Stimulated activated CD4-positive, alpha-beta T cell treated with anti-CD3 and anti-CD28 coated beads, Interleukin-2, amount 100 ng/mL, for 4 hours (primary cell): ENCODE data around the gene EFEMP2.
A peak's percentile ranks its signal among the peaks of the same experiment; 100 is the strongest.
"Not testable (repeated sequence)": the region's sequence is repeated elsewhere in the genome, so short reads cannot be mapped to it uniquely, and the experiment has no call there.

Experiments used
- DNase-seq: peaks from one replicate; pipeline ENCODE4 v3.0.0-alpha.2; 2020; ENCODE audit warnings: low read depth

Gene EFEMP2

DNA sequence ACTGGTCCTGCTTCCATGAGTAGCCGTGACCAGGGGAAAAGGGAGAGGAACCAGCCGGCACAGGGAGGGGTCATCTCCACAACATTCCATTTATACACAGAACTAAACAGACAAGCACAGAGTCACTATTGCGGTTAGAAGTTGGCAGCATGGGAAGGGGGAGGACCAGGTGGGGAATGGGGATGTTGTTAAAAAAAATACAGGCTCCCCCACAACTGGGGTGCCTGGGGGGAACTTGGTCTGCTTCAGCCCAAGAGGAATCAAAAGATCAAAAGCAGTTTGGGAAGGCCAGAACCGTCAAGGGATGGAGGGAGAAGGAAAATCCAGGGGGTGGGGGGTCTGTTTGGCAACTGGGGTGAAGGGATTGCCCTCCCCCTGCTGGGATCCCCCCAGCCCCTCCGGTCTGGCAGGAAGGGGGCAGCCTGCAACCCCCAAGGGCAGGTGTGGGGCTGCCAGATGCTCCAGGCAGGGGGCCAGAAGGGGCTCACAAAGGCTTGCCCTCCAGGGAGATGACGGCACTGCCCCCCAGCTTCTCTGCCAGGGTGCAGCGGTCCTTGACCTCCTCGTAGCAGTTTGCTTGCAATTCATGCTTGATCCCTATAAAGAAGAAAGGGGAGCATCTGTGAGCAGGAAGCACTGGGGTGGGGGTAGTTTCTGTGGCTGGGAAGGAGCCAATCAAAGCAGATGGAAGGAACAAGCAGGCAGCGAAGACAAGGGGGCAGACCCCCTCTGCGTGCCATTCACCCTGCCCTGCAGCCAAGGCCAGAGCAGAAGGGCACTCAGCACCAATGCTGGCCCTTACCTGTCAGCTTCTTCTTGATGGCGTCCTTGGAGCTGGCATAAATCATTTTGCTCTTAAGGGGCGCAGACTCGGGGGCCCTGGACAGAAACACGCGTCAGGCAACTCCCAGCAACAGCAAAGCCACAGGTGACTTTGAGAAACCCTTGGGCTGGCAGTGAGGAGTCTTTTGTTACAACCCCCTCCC lies 17.5 kb downstream of the EFEMP2 start:
- DNase-seq = no peak

DNA sequence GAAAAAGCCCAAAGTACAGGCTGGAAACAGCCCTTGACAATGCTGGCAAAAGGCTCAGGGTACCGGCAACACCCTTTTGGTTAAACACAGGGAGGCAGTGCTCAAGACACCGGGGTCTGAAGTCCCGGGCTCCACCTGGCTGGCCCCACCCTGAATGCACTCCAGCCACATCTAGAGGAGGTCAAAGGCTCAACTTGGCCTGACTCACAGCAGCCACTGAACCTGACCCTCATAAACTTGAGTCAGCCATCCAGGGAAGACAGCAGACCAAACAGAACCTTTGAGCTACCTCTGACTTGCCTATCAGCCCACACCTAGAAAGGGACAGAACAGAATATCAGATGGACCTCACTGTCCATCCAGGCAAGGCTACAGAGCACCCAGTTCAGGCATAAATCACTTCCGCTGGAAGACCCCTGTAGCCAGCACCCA lies 18.4 kb downstream of the EFEMP2 start:
- no peak for DNase-seq

DNA sequence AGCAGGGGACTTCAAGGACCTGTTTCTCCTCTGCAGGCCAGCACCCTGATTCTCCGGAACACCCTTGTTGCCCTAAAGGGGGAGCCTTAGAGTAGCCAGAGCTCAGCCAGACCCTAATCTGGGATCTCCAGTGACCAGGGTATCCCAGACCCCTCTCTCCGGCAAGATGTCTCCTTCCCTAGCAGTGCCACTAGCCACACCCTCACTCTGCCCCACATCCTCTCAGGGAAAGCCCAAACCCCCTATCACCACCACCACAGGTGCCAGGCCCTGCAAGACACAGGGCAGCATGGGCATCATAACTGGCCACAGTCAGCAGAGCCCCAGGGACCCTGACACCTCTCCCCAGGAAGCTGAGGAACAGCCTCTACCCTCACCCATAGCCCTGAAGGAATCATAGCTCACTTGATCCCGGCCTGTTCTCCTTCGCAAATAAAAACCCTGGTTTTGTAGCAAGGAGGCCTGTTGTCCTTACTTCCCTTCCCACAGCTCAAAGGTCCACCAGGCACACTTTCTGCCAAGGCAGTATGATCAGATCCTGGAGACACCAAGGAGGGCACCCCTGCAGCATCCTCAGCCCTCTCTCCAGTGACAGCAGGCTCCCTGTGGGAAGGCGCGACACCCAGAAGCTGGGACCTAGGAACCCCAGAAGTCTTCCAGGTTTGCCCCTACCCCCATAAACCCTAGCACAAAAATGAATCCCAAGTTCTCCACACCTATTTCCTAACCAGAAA lies 19.2 kb downstream of the EFEMP2 start:
- DNase-seq = no peak

DNA sequence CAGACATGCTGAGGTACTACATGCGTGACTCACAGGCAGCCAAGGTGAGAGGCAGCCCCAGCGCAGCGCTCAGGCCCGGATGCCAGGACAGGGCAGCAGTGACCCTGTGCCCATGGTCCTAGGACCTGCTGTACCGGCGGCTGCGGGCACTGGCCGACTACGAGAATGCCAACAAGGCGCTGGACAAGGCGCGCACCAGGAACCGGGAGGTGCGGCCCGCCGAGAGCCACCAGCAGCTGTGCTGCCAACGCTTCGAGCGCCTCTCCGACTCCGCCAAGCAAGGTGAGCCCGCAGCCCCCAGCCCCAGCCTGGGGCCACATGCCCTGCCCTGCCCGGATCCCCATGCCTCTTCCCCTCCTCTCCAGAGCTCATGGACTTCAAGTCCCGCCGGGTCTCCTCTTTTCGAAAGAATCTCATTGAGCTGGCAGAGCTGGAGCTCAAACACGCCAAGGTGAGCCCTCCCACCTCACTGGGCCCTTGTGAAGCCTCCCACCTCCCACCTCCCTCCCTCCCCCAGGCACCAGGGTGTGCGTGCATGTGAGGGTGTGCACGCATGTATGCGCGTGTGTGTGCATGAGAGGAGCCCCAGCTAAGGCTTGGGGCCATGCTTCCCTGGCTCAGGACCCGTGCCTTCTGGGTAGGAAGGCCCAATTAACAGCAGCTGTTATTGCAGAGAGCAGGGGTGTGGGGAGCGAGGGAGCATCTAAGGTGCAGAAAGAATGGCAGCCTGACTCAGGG lies 19.9 kb downstream of the EFEMP2 start:
- no peak for DNase-seq

DNA sequence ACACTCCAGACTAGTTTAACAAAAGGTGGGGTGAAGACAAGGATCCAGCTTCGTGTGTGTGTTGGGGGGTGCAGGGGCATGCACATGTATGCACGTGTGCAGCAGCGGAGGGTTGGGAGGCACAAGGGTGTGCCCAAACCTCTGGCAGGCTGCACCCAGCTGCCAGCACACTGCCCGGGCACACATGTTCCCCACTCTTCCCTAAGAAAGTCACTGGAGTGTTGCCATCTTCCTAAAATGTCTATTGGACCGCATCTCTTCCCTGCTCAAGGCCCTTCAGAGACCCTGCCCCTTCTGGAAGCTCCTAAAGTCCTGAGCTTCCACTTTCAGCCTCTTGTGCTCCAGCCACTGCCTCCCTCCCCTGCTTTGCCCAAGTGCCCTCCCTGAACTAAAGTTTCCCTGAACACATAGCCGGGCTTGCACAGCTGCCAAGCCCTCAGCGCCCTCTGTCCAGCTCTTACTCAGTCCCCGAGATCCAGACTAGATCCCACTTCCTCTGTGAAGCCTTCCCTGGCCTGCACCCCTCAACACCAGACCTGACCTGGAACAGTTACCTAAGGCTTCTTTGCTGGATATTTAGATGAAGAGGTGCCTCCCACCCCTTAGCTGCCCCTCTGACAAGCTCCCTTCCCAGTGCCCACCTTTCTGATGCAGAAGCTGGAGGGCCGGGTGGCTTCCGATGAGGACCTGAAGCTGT lies 20.6 kb downstream of the EFEMP2 start:
- no peak for DNase-seq

DNA sequence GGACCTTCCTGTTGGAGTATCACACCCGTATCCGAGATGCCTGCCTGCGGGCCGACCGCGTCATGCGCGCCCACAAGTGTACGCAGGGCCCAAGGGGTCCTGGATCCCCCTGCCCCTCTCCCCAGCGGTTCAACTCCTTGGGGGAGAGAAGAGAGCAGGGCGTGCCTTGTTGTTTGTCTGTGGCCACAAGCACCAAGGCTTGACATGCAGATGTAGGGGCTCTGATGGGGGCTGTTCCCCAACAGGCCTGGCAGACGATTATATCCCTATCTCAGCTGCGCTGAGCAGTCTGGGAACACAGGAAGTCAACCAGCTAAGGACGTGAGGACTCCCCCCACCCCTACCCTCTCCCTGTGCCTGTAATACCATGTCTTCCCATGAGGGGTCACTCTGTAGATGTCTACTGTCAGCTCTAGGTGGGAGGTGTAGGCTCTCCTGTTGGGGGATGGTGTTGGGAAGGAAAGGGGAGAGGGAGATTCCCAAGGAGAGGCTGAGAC lies 21.5 kb downstream of the EFEMP2 start:
- DNase-seq = no peak

DNA sequence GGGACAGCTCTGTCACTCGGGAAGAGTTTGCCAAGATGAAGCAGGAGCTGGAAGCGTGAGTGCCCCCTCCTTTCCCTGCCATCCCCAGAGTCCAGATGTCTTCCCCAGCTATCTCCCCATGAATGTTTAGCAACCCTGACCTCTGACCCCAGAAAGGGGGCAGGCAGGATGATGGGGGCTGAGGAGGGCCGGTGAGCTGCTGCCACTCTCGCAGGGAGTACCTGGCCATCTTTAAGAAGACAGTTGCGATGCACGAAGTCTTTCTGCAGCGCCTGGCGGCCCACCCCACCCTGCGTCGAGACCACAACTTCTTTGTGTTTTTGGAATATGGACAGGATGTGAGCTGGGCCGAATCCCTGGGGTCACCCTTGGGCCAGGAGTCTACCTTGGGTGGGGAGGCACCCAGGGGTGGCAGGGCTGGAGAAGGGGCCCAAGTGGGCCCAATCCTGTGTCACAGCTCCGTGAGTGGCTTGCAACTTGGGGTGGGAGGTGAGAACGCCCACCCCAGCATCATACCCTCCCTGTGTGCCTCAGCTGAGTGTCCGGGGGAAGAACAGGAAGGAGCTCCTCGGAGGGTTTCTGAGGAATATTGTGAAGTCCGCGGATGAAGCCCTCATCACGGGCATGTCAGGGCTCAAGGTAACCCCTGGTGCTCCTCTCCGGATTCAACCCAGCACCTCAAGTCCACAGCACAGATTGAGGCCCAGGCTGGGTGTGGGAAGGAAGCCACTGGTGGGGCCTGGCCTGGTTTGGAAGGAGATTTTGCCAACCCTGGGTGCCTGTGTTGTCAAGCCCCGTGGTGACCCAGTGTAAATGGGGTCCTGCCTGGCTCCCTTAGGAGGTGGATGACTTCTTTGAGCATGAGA lies 22.1 kb downstream of the EFEMP2 start:
- no peak for DNase-seq

DNA sequence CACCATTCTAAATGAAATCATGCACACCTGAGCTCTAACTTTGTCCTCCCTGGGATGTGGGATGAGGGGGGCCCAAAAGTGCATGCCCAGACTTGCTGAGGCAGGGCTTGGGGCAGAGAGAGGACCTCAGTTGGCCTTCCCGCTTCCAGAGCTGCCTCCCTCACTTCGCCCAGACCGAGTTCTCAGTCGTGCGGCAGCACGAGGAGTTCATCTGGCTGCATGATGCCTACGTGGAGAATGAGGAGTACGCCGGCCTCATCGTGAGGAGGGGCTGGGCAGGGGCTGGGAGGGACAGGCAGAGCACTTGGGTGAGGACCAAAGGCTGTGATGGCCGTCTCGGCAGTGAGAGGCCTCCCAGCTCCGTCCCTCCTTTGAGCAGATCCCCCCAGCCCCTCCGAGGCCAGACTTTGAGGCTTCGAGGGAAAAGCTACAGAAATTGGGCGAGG lies 22.8 kb downstream of the EFEMP2 start:
- DNase-seq = no peak

DNA sequence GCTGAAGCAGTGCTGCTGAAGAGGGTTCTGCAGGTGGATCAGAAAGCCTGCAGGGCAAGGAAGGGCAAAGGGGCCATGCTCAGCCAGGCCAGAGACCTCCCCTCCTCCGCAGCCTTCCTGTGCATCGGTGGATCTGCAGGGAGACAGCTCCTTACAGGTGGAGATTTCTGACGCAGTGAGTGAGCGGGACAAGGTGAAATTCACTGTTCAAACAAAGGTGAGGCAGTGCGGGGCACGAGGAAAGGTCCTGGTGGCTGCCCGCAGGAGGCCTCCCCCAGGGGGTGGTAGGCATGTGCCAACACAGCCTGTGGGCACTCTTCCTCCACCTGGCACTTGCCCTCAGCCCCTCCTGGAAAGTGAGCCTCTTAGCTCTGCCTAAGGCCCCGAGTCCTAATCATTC lies 23.2 kb downstream of the EFEMP2 start:
- DNase-seq = no peak

DNA sequence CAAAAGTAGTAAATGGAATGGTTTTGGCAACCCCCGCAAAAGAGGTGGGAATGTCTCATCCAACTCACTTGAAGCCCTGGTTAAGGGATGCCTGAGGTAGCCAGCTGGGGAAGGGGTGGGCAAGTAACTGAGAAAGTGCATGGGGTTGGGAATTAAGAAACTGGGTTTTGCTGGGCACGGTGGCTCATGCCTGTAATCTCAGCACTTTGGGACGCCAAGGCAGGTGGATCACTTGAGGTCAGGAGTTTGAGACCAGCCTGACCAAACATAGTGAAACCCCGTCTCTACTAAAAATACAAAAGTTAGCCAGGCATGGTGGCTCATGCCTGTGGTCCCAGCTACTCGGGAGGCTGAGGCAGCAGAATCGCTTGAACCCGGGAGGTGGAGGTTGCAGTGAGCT lies 23.9 kb downstream of the EFEMP2 start:
- not testable (repeated sequence) for DNase-seq

DNA sequence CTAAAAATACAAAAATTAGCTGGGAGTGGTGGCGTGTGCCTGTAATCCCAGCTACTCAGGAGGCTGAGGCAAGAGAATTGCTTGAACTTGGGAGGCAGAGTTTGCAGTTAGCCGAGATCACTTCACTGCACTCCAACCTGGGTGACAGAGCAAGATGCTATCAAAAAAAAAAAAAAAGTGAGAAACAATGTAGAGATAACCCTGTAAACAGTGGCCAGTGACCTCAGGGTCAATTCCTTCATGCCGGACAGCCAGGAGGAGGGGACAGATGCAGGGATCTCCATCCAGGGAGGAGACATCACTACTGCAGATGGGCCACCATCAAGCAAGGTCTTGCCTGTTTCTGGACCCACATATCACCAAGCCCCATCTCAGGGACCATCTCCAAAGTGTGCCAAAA lies 24.9 kb downstream of the EFEMP2 start:
- no peak for DNase-seq

DNA sequence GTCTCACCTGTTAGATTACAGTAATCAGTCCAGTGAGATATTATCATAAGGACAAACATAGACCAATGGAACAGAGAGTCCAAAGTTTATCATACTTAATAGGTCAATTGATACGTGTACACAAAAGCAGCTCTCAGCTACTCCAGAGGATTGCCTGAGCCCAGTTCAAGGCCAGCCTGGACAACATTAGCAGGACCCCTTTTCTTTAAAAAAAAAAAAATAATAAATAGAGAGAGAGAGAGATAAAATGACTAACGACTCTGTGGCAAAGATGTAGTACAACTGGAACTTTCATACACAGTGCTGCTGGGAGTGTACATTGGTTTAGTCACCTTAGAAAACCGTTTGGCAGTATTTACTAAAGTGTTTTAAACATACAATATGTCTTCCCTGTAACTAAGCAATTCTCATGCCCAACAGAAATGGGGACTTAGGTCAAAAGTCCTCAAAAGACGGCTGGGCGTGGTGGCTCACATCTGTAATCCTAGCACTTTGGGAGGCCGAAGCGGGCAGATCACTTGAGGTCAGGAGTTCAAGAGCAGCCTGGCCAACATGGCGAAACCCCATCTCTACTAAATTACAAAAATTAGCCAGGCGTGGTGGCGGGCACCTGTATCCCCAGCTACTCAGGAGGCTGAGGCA lies 28.2 kb downstream of the EFEMP2 start:
- DNase-seq = no peak

DNA sequence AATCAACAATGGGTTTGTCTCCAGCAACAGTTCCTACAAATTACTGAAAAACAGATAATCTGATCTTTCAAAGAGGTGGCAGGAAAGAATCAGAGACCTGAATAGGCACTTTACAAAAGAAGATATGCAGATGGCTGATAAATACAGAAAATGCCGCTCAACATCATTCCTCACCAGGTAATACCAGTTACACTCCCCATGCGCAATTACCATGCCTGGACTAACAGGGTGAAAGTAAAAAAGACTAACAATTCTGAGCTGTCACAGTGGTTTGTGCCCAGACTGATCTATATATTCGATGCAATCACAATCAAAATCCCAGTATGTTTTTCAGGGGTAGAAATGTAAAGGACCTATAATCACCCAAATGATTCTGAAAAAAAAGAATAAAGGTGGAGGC lies 28.8 kb downstream of the EFEMP2 start:
- DNase-seq = no peak

DNA sequence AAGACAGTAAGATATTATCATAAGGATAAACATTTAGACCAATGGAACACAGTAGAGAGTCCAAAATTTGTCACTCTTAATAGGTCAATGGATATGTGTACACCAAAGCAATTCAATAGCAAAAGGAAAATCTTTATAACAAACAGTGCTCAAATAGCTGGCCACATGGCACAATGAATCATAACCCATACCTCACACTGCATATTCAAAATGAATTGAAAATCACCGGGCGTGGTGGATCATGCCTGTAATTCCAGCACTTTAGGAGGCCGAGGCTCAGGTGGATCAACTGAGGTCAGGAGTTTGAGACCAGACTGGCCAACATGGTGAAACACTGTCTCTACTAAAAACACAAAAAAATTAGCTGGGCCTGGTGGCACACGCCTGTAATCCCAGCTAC lies 30.5 kb downstream of the EFEMP2 start:
- DNase-seq = no peak

DNA sequence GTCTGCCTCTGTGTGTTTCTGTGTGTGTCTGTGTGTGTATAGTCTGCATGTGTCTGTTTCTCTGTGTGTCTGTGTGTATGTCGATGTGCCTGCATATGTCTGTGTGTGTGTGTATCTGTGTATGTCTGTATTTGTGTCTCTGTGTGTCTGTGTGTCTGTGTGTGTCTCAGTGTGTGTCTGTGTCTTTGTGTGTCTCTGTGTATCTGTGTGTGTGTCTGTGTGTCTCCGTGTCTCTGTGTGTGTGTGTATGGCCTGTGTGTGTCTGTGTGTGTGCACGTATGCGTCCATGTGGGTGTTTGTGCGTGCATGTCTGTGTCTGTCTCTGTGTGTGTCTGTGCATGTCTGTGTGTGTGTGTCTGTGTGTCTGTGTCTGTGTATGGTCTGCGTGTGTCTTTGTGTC lies 38.4 kb downstream of the EFEMP2 start:
- DNase-seq = no peak

DNA sequence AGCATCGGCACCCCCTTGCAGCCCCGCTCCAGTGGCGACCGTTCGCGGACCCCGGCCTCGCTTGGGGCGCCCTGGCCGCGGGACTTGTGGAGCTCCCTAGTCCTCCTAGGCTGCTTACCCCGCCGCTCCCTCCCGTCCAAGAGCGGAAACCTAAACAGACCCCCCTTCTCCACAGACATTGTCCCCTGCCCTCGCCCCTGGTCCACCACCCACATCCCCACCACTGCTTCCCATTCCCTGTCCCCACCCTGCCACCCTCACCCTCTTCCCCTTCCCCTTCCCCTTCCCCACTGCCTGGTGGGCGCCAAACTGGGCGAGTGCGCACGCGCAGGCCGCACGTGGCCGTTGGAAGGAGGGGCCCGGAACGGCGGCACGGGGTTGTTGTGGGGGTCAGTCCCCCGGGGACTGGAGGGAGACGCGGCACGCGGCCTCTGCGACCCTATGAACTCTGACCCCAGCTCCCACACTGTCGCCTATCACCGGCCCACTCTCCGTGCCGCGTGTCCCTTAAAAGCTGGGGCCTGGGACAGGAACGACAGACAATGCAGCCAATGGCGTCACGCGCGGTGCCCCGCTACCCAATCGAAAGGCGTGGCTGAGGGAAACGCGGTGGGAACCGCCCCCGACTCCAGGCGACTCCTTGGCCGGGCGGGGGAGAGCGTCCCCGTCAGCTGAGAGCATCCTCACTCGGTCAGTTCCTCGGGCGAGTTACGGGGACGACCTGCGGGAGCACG lies 39.1 kb downstream of the EFEMP2 start, which contains the start of gene SNX32:
Gene SNX32, plus strand, starts transcription at position 667 of the 734 bp plus-strand sequence. CDS start 103 bp downstream, outside the sequence.
- peak; percentile 94 for DNase-seq

DNA sequence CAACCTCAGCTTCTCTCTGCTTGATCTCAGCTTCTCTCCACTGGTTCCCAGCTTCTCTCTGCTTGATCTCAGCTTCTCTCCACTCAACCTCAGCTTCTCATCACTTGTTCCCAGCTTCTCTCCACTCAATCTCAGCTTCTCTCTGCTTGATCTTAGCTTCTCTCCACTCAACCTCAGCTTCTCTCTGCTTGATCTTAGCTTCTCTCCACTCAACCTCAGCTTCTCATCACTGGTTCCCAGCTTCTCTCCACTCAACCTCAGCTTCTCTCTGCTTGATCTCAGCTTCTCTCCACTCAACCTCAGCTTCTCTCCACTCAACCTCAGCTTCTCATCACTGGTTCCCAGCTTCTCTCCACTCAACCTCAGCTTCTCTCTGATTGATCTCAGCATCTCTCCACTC lies 40.4 kb downstream of the EFEMP2 start:
- not testable (repeated sequence) for DNase-seq

DNA sequence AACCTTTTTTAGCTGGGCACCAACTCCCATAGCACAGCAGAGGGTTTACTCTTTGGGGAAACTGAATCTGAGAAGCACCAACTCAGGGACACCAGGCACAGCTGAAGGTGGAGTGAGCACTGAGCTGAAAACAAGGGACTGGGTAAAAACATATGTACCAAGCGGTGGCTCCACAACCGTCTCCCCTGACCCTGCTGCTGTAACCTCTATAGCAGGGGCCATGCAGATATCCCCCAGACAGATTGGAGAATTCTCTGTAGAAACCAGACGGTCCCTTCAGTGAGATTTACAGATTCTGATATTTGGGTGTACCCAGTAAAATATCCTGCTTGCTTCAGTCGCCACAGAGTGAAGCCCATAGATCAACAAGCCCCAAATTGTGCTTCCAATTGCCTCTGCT lies 43.1 kb downstream of the EFEMP2 start:
- DNase-seq = no peak
